CD4-positive, alpha-beta T cell treated with Interferon alpha-2 for 1 hour (primary cell): Measurements from ENCODE around the gene KCNIP1.

ENCODE experiments used
- DNase-seq, 2 donors: peaks; one replicate each; pipeline ENCODE4 v3.0.0-alpha.2; 2020 to 2022

Gene KCNIP1

GRCh38 chr5:170483701-170484458 is 19.9 kb upstream of the KCNIP1 start:
- DNase-seq: no peak

GRCh38 chr5:170484459-170484831 is 19.4 kb upstream of the KCNIP1 start:
- DNase-seq: no peak

- DNase-seq: peak in 1 of 2 donors; percentile 19
Observed at GRCh38 chr5:170484847-170485615, 18.8 kb upstream of the KCNIP1 start.

- DNase-seq: no peak
Observed at GRCh38 chr5:170485616-170485911, 18.3 kb upstream of the KCNIP1 start.

GRCh38 chr5:170486371-170486770 is 17.4 kb upstream of the KCNIP1 start:
- DNase-seq: no peak

GRCh38 chr5:170488570-170488969 is 15.2 kb upstream of the KCNIP1 start:
- no peak for DNase-seq

DNA sequence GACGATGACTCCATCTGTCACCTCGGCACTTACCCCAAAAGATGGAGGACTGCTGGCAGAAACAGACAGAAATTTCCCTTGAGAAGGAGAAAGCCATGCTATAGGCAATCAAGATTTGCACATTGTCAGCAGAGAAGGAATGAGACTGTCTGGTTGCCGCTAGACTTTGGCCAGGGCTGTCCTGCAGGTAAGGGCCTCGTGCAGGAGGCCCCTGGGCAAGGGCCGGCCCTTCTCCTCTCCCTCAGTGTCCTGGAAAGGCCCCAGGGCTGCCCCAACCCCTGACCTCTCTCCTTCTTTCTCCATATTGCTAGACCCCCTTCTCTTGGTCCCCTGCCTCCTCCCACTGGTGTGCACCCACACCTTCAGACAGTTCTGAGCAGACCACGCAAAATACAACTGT is 14.6 kb upstream of the KCNIP1 start:
- DNase-seq: no peak

- DNase-seq: no peak
Observed at GRCh38 chr5:170490381-170490780, 13.4 kb upstream of the KCNIP1 start.

- no peak for DNase-seq
Observed at GRCh38 chr5:170491479-170491878, 12.3 kb upstream of the KCNIP1 start.

DNA sequence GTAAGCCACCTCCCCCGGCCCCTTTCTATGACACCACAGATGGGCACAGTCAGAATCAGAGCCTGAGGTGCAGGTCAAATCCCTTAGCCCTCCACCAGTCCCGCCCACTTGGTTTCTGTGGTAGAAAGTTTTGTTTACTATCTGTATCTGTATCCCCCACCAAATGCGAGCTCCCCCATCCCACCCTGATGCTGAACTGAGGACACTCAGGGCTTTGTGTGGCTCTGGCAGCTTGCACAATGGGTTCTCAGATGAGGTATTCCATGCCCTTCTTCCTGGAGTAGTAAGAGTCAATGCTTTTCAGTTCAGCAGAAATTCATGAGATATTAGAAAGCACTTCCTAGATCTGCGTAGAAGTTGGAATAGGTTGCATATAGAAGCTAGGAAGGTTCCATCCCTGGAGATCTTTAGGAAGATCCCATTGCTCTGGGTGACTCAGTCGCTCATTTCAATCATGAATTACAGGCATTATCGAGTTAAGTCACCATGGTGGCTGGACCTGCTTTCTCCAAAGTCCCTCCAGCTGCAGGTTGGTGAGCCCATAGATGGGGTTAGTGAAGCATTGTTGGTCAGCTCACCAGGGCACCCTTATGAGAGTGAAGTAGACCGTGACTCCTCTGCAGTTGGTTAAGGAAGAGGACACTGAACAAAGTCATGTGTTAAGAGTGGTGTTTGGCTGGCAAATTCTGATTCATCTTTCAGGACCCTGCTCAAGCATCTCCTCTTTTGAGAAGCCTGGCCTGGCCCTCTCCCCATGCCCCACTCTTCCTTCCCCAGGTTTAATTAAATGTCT is 10.6 kb upstream of the KCNIP1 start:
- no peak for DNase-seq

DNA sequence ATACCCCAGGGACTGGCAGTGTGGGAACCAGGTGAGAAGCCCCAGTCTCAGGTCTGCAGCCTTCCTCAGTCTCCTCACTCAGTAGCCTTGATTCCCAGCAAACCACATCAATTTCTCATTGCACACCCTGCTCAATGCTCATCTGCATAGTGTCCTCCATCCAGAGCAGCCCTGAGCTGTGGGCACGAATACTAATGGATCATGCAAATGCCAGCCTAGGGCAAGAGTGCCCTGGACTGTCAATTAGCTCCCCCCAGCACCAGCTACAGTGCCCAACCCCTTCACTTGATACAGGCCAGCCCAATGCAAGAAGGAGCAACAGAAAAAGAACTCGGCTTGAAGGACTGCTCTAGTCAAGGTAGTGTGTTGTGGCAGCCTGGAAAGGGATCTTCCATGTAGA is 9.8 kb upstream of the KCNIP1 start:
- DNase-seq: no peak

GRCh38 chr5:170495825-170496661 is 7.8 kb upstream of the KCNIP1 start:
- no peak for DNase-seq

DNA sequence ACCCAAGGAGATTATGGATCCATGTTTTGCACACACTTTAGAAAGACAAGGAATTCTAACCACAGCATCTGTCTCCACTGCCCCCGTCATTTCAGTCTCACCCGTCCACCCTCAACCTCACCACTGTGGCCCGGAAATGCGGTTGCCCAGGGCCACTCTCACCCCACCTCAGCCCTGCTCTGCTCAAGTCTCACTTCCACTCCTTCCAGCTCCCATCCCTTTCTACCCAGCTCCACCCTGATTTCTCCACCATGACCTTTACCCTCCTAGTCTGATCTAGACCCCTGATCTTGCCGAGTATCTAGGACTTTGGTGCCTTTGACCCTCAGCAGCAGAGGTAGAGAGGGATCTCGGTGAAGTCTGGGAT is 7.2 kb upstream of the KCNIP1 start:
- DNase-seq: no peak

DNA sequence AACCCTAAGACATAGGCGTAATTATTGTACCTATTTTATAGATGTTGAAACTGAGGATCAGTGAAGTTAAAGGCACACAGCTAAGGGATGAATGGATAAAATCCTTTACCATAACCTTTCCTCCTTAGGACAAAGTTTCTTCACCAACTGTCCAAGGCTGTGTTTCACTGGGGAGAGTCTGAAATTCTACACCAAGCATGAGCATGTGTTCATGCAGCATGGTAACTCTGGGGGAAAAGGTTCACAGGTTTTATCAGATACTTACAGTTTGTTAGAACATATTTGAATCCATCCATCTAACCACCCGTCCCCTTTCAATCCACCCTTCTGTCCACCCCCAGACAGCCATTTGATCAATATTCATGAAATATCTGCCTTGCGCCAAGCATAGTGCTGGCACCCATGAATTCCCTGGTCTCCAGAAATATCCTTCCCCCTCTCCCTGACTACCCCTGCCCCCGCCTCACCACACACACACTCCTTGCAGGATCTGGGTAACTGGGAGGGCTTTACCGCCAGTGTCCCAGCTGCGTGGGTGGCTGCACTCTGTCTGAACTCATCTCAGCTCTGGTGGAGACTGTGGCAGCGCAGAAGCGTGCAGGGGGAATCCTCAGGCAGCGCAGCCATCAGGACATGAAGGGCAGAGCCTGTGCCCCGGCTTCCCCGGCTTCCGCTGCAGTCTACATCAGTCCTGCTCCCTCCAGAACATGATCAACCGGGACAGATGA is 6.3 kb upstream of the KCNIP1 start:
- no peak for DNase-seq

DNA sequence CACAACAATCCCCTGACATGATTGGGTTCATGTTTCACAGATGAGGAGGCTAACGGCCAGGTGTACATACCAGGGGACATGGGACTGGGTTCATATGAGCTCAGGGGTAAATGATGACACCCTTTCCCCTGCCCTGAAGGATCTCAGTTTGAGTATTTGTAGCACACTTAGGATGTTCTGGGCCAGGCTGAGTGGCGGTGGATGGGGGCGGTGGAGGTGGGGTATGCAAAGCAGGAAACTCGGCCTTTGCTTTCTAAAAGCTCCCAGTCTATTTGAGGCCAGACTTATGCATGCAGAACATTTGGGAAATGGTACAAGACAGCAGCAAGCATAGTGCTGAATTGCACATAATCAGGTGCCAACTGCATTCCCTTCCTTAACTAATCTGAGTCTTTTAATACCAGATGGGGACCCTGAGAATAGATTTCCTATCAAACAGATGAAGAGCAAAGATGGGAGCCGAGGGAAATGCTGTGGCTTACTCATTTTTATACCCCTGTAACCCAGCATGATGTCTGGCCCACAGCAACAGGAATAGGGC is 4.9 kb upstream of the KCNIP1 start:
- DNase-seq: no peak

GRCh38 chr5:170499621-170500020 is 4.2 kb upstream of the KCNIP1 start:
- no peak for DNase-seq

GRCh38 chr5:170501361-170501760 is 2.5 kb upstream of the KCNIP1 start:
- no peak for DNase-seq

GRCh38 chr5:170501931-170502330 is 1.9 kb upstream of the KCNIP1 start:
- no peak for DNase-seq

GRCh38 chr5:170504616-170505266 is 921 bp downstream of the KCNIP1 start:
- DNase-seq: no peak

- no peak for DNase-seq
Observed at GRCh38 chr5:170508036-170508435, 4.2 kb downstream of the KCNIP1 start.

- DNase-seq: no peak
Observed at GRCh38 chr5:170508660-170509347, 5.0 kb downstream of the KCNIP1 start.
